HG02840 (cell line): ENCODE results near the gene NMNAT3.

Experiments used
- ATAC-seq: cut with Tn5 transposase; IDR thresholded peaks from one replicate; pipeline ENCODE4 v1.9.1; 2021; ENCODE audit warnings: mild to moderate bottlenecking, moderate library complexity, moderate number of reproducible peaks; ENCODE audit not compliant: unreplicated experiment, low FRiP score

The NMNAT3 gene

GRCh38 chr3:139524841-139525636 lies 152.7 kb downstream of the NMNAT3 start:
- ATAC-seq, result no peak

GRCh38 chr3:139523718-139524117 lies 154.1 kb downstream of the NMNAT3 start:
- no peak for ATAC-seq

- no peak for ATAC-seq
Observed at GRCh38 chr3:139523166-139523565, 154.6 kb downstream of the NMNAT3 start.

- ATAC-seq, result no peak
Observed at GRCh38 chr3:139522421-139522820, 155.4 kb downstream of the NMNAT3 start.

GRCh38 chr3:139521816-139522215 lies 156.0 kb downstream of the NMNAT3 start:
- ATAC-seq, result no peak

GRCh38 chr3:139521144-139521543 lies 156.6 kb downstream of the NMNAT3 start:
- ATAC-seq, result no peak

GRCh38 chr3:139519998-139520737 lies 157.6 kb downstream of the NMNAT3 start:
- no peak for ATAC-seq

GRCh38 chr3:139518926-139519842 lies 158.6 kb downstream of the NMNAT3 start:
- no peak for ATAC-seq

GRCh38 chr3:139518306-139518705 lies 159.5 kb downstream of the NMNAT3 start:
- ATAC-seq, result no peak

GRCh38 chr3:139517321-139518065 lies 160.3 kb downstream of the NMNAT3 start:
- ATAC-seq, result no peak

GRCh38 chr3:139514741-139515140 lies 163.0 kb downstream of the NMNAT3 start:
- ATAC-seq, result no peak
